ENCODE data around the gene TEPSIN. TPM values are rescaled to one million over a fixed set of nuclear protein-coding genes. Genes with fewer than 3 reads are reported as not detected.

Gene TEPSIN
- total and polyA plus RNA-seq, 8 donors: 15.9 to 41.2 (median 21.7) TPM

GRCh38 chr17:81276781-81277180 lies 37.9 kb upstream of the TEPSIN start:
- Histone ChIP-seq H3K4me3 (no peak overlapping the region), H3K27me3 (no peaks in the 10 kb centered on the region), H3K4me1 (peaks cover 8 to 41% of the 10 kb centered on the region in 2 donors), H3K27ac (peak overlapping the region in 1 of 2 donors; percentile 48), H3K36me3 (peaks cover 0 to 97% of the 10 kb centered on the region in 2 donors), H3K9me3 (no peaks in the 10 kb centered on the region)
- intact Hi-C loops (cut with DNase I): no loop called here
- DNase-seq (peak in 1 of 4 donors; percentile 69), ATAC-seq (no peak)
- TF ChIP-seq CTCF (IDR thresholded peaks at IDR 0.05): no peak

GRCh38 chr17:81274471-81274855 lies 35.6 kb upstream of the TEPSIN start:
- ATAC-seq (no peak), DNase-seq (peak in 1 of 4 donors; percentile 51)
- no peaks in the 10 kb centered on the region for H3K27me3 ChIP-seq
- no peak for TF ChIP-seq CTCF (IDR thresholded peaks at IDR 0.05)
- no peaks in the 10 kb centered on the region for H3K9me3 ChIP-seq
- H3K4me3 ChIP-seq: no peak overlapping the region
- H3K4me1 ChIP-seq: peaks cover 8 to 50% of the 10 kb centered on the region in 2 donors
- H3K27ac ChIP-seq: no peak overlapping the region
- intact Hi-C loops (cut with DNase I): no loop called here
- H3K36me3 ChIP-seq: peaks cover 0 to 97% of the 10 kb centered on the region in 2 donors

- TF ChIP-seq CTCF (IDR thresholded peaks at IDR 0.05): no peak
- H3K27ac ChIP-seq: peak overlapping the region in 1 of 2 donors; percentile 76
- no peak for ATAC-seq
- intact Hi-C loops (cut with DNase I): no loop called here
- no peak overlapping the region for H3K4me3 ChIP-seq
- peaks cover 0 to 97% of the 10 kb centered on the region in 2 donors for H3K36me3 ChIP-seq
- H3K27me3 ChIP-seq: no peaks in the 10 kb centered on the region
- peak in 1 of 4 donors; percentile 61 for DNase-seq
- H3K9me3 ChIP-seq: no peaks in the 10 kb centered on the region
- H3K4me1 ChIP-seq: peaks cover 8 to 50% of the 10 kb centered on the region in 2 donors
These were observed 35.0 kb upstream of the TEPSIN start for GRCh38 chr17:81273698-81274470.

GRCh38 chr17:81272616-81273015 lies 33.8 kb upstream of the TEPSIN start:
- H3K4me1 ChIP-seq: peaks cover 7 to 46% of the 10 kb centered on the region in 2 donors
- no peak overlapping the region for H3K4me3 ChIP-seq
- H3K27me3 ChIP-seq: no peaks in the 10 kb centered on the region
- DNase-seq (peak in 1 of 4 donors; percentile 80), ATAC-seq (peak; percentile 17)
- TF ChIP-seq CTCF (IDR thresholded peaks at IDR 0.05): no peak
- intact Hi-C loops (cut with DNase I): no loop called here
- peak overlapping the region in 1 of 2 donors; percentile 76 for H3K27ac ChIP-seq
- peaks cover 0 to 98% of the 10 kb centered on the region in 2 donors for H3K36me3 ChIP-seq
- H3K9me3 ChIP-seq: no peaks in the 10 kb centered on the region

GRCh38 chr17:81271226-81271625 lies 32.4 kb upstream of the TEPSIN start:
- H3K9me3 ChIP-seq: no peaks in the 10 kb centered on the region
- H3K36me3 ChIP-seq: peaks cover 0 to 94% of the 10 kb centered on the region in 2 donors
- intact Hi-C loops (cut with DNase I): no loop called here
- no peak for TF ChIP-seq CTCF (IDR thresholded peaks at IDR 0.05)
- no peak overlapping the region for H3K27ac ChIP-seq
- DNase-seq: peak in 1 of 4 donors; percentile 43
- peaks cover 0 to 39% of the 10 kb centered on the region in 2 donors for H3K4me1 ChIP-seq
- H3K4me3 ChIP-seq: no peak overlapping the region
- ATAC-seq: no peak
- no peaks in the 10 kb centered on the region for H3K27me3 ChIP-seq

Data from left lung (tissue), 10 donors.